Subcutaneous adipose tissue (tissue), 4 donors: ENCODE data around the gene ATP6V0E2. TPM values are rescaled to one million over a fixed set of nuclear protein-coding genes. Genes with fewer than 3 reads are reported as not detected.

ENCODE experiments used
- CTCF ChIP-seq: fragments of 450-650 bp; IDR thresholded peaks from one replicate; pipeline ENCODE4 v1.5.1; 2016; ENCODE audit warnings: low read depth, mild to moderate bottlenecking, control low read depth, antibody characterized with exemption, moderate library complexity
- small RNA-seq: library from RNA; depleted of rRNA; stranded (forward); fragments of <200 nt; gene quantifications from one replicate; pipeline ENCODE3, GENCODE V24; 2016
- total RNA-seq, 4 donors: library from RNA; depleted of rRNA; stranded (reverse); fragments of >200 nt; gene quantifications; one replicate each; pipeline ENCODE4 v1.1.0, GENCODE V29; 2016

ATP6V0E2 gene
- total RNA-seq, 4 donors from 2014 or later, result 7.5 to 32.8 (median 13.5) TPM

GRCh38 chr7:149883048-149883438, 9.3 kb downstream of the ATP6V0E2 start:
- no peak for TF ChIP-seq CTCF

GRCh38 chr7:149883452-149883861, 9.7 kb downstream of the ATP6V0E2 start:
- TF ChIP-seq CTCF, result no peak

- no peak for TF ChIP-seq CTCF
Measured at GRCh38 chr7:149884016-149884415, 10.2 kb downstream of the ATP6V0E2 start.

GRCh38 chr7:149884541-149884940, 10.8 kb downstream of the ATP6V0E2 start:
- TF ChIP-seq CTCF, result no peak

- no peak for TF ChIP-seq CTCF
Measured at GRCh38 chr7:149885191-149886017, 11.6 kb downstream of the ATP6V0E2 start.

GRCh38 chr7:149886018-149886415, 12.2 kb downstream of the ATP6V0E2 start:
- TF ChIP-seq CTCF, result no peak

- no peak for TF ChIP-seq CTCF
Measured at GRCh38 chr7:149887311-149887710, 13.5 kb downstream of the ATP6V0E2 start.

Small RNA genes lying within 50 kb of the gene (small RNA-seq; reads per million reads assigned to genes)
- not detected for gene AC093458.1

Other genes with a start within 250 kb of the ATP6V0E2 start
- 10 to 100 TPM in 1 of 4 donors, 1 to 10 TPM in 3; 3.6 to 21.5 (median 4.6) TPM for gene ZNF467, start 100.4 kb upstream of the ATP6V0E2 start, total RNA-seq
- 10 to 100 TPM; 12.9 to 18.1 (median 14.7) TPM for gene ZNF862, start 35.6 kb upstream of the ATP6V0E2 start, total RNA-seq